HUES64 (cell line): ENCODE results near the gene KIDINS220.

Experiments
- H3K27ac ChIP-seq: 2 replicates; pipeline ENCODE4 v1.7.0; 2013; ENCODE audit warnings: low read depth, low read length, inconsistent platforms
- H3K27me3 ChIP-seq: 2 replicates; pipeline ENCODE4 v1.6.1; 2013; ENCODE audit warnings: mild to moderate bottlenecking, low read length; ENCODE audit not compliant: insufficient read depth
- H3K36me3 ChIP-seq: 2 replicates; pipeline ENCODE4 v1.6.1; 2013; ENCODE audit warnings: mild to moderate bottlenecking, low read length; ENCODE audit not compliant: insufficient read depth
- H3K4me1 ChIP-seq: 2 replicates; pipeline ENCODE4 v1.6.1; 2013; ENCODE audit warnings: mild to moderate bottlenecking, low read length, moderate library complexity; ENCODE audit not compliant: insufficient read depth
- H3K4me3 ChIP-seq: 2 replicates; pipeline ENCODE4 v1.5.1; 2013; ENCODE audit warnings: mild to moderate bottlenecking, low read length, moderate library complexity
- H3K9ac ChIP-seq: 2 replicates; pipeline ENCODE4 v1.6.1; 2013; ENCODE audit warnings: mild to moderate bottlenecking, low read depth, low read length
- H3K9me3 ChIP-seq: 2 replicates; pipeline ENCODE4 v1.6.1; 2013; ENCODE audit warnings: low read depth, low read length; ENCODE audit not compliant: insufficient read depth
- WGBS: fragments of 150-250, 120-280 bp; methylation state at CpG from one replicate; pipeline ENCODE4 v1.1.7; 2013; ENCODE audit warnings: missing lambda C conversion rate; 5-methylcytosine and 5-hydroxymethylcytosine counted together

The KIDINS220 gene

GRCh38 chr2:8786463-8786862 is 51.0 kb downstream of the KIDINS220 start:
- H3K36me3 ChIP-seq: peaks cover 47% of the 10 kb centered on the region
- no peak overlapping the region for H3K27ac ChIP-seq
- WGBS: 93% methylated on average over 5 of the region's 5 CpGs
- H3K9me3 ChIP-seq: no peaks in the 10 kb centered on the region
- H3K9ac ChIP-seq: no peak overlapping the region
- H3K27me3 ChIP-seq: no peaks in the 10 kb centered on the region
- no peaks in the 10 kb centered on the region for H3K4me1 ChIP-seq
- H3K4me3 ChIP-seq: no peak overlapping the region

- Histone ChIP-seq H3K36me3 (peaks cover 40% of the 10 kb centered on the region), H3K27ac (no peak overlapping the region), H3K4me3 (no peak overlapping the region), H3K9me3 (no peaks in the 10 kb centered on the region), H3K27me3 (no peaks in the 10 kb centered on the region), H3K9ac (no peak overlapping the region), H3K4me1 (no peaks in the 10 kb centered on the region)
- WGBS: over 99% methylated on average over 3 of the region's 4 CpGs
Measured at GRCh38 chr2:8779795-8780671, 57.4 kb downstream of the KIDINS220 start.

- no peak overlapping the region for H3K4me3 ChIP-seq
- no peaks in the 10 kb centered on the region for H3K27me3 ChIP-seq
- no peaks in the 10 kb centered on the region for H3K9me3 ChIP-seq
- WGBS: 99% methylated on average over 2 of the region's 2 CpGs
- H3K36me3 ChIP-seq: peaks cover 48% of the 10 kb centered on the region
- no peaks in the 10 kb centered on the region for H3K4me1 ChIP-seq
- H3K27ac ChIP-seq: no peak overlapping the region
- no peak overlapping the region for H3K9ac ChIP-seq
Measured at GRCh38 chr2:8774371-8774770, 63.0 kb downstream of the KIDINS220 start.

GRCh38 chr2:8767324-8767723 is 70.1 kb downstream of the KIDINS220 start:
- no peaks in the 10 kb centered on the region for H3K4me1 ChIP-seq
- no peak overlapping the region for H3K4me3 ChIP-seq
- no peak overlapping the region for H3K27ac ChIP-seq
- H3K36me3 ChIP-seq: peaks cover 16% of the 10 kb centered on the region; the same call in 1 of the 2 replicates
- 99% methylated on average over 1 of the region's 1 CpG for WGBS
- H3K9ac ChIP-seq: no peak overlapping the region
- no peaks in the 10 kb centered on the region for H3K27me3 ChIP-seq
- no peaks in the 10 kb centered on the region for H3K9me3 ChIP-seq

DNA sequence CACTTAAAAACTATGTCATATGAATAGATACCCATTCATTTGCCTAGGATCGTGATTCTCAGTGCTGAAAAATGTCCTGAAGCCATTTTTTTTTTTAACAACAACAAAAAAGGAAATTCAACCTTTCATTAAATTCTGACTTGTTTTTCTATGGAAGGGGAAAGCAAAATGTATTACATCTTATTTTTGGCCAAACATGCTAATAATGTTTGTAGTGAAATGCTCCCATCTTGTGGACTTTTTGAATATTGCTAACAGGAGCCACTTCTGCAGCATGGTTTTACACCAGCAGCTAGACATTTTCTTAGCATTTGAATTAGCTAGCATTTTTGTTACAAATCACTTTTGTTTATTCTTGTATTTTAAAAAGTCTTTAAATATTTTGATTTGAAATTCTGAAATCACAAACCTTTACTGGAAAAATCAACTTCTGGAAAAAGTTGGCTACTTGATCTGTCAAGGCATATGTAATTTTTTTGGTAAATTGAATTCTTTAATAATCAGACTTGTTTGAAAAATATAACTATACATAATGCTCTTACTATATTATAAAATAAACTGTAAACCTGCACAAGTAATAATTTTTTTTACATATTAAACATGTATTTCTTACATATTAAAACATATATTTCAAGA is 75.8 kb downstream of the KIDINS220 start:
- Histone ChIP-seq H3K4me3 (no peak overlapping the region), H3K36me3 (peaks cover 4% of the 10 kb centered on the region), H3K27ac (no peak overlapping the region)

GRCh38 chr2:8756716-8757115 is 80.7 kb downstream of the KIDINS220 start:
- WGBS: 89% methylated on average over 5 of the region's 5 CpGs
- Histone ChIP-seq H3K27ac (no peak overlapping the region), H3K27me3 (no peaks in the 10 kb centered on the region), H3K36me3 (peaks cover 13% of the 10 kb centered on the region), H3K4me1 (no peaks in the 10 kb centered on the region), H3K4me3 (no peak overlapping the region), H3K9ac (no peak overlapping the region), H3K9me3 (peaks cover 6% of the 10 kb centered on the region; the same call in 1 of the 2 replicates)

More for the DNA sequence above, 75.8 kb downstream of the KIDINS220 start:
- no peaks in the 10 kb centered on the region for H3K9me3 ChIP-seq
- no peak overlapping the region for H3K9ac ChIP-seq
- no peaks in the 10 kb centered on the region for H3K4me1 ChIP-seq
- H3K27me3 ChIP-seq: no peaks in the 10 kb centered on the region
- WGBS: 100% methylated on average over 1 of the region's 1 CpG

DNA sequence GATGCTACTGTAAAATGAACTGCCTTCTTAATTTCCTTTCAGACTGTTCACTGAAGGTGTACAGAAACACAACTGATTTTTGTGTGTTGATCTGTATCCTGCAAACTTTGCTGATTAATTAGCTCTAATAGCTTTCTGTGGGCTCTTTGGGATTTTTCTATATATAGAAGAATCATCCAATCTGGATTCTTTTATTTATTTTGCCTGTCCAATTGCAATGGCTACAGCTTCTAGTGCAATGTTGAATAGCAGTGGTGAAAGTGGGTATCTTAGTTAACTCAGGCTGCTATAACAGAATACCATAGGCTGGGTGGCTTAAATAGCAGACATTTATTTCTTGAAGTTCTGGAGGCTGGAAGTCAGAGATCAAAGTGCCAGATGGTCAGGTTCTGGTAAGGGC is 81.2 kb downstream of the KIDINS220 start:
- Histone ChIP-seq H3K9me3 (peaks cover 6% of the 10 kb centered on the region; the same call in 1 of the 2 replicates), H3K4me3 (no peak overlapping the region), H3K27me3 (no peaks in the 10 kb centered on the region), H3K27ac (no peak overlapping the region), H3K9ac (no peak overlapping the region), H3K4me1 (no peaks in the 10 kb centered on the region), H3K36me3 (peaks cover 13% of the 10 kb centered on the region)

DNA sequence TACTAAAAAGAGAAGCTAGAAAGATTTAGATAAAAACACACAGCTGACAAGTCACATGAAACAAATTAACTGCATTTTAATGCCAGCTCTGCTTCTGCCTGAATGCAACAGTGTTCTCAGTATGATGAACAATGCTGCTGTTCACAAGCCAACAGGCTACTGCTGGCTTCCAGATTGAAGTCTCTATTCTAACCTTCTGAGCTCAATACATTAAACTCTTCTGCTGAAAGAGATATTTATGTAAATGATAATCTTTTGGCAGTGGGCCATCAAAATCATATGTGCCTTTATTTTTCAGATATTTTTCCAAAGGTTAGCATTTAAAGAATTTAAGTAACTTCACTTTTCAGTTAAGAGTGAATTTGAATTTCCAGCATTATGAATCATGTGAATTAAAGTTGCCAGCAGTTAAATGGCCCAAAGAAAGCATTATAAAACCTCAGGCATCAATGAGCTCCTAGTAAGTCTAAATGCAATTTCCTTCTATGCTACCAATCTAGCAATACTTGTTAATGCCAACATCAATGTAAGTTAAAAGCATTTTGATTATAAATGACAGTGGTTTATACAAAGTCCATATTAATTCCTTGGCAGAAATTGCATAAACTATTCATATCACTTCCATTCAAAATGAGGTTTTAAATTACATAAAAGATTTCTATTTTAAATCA is 83.2 kb downstream of the KIDINS220 start:
- Histone ChIP-seq H3K27me3 (no peaks in the 10 kb centered on the region), H3K9me3 (peaks cover 6% of the 10 kb centered on the region; the same call in 1 of the 2 replicates), H3K27ac (no peak overlapping the region), H3K36me3 (peaks cover 17% of the 10 kb centered on the region), H3K9ac (no peak overlapping the region), H3K4me3 (no peak overlapping the region), H3K4me1 (no peaks in the 10 kb centered on the region)

GRCh38 chr2:8753609-8754008 is 83.8 kb downstream of the KIDINS220 start:
- Histone ChIP-seq H3K27me3 (no peaks in the 10 kb centered on the region), H3K27ac (no peak overlapping the region), H3K4me3 (no peak overlapping the region), H3K36me3 (peaks cover 17% of the 10 kb centered on the region), H3K9me3 (peaks cover 6% of the 10 kb centered on the region; the same call in 1 of the 2 replicates), H3K4me1 (no peaks in the 10 kb centered on the region), H3K9ac (no peak overlapping the region)
- WGBS: no CpG with 5 or more reads among the region's 3 CpGs

DNA sequence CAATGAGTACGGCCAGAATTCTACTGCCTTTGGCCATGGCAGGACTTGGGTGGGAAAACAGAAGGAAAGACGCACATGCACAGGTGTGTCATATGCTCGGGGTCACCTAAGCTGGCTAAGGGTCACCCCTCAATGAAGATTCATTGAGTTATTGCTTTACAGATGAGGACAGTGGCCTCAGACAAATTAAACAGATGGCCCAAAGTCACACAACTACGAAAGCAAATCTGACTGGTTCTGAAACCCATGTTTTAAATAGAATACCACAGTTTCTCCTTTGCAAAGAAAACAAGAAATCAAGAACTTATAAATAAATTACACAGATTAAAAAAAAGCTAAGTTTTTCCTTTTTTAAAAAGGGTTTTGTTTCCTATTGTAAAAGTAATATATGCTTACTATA is 85.0 kb downstream of the KIDINS220 start:
- no peaks in the 10 kb centered on the region for H3K4me1 ChIP-seq
- 95% methylated on average over 4 of the region's 4 CpGs for WGBS
- peaks cover 6% of the 10 kb centered on the region; the same call in 1 of the 2 replicates for H3K9me3 ChIP-seq

DNA sequence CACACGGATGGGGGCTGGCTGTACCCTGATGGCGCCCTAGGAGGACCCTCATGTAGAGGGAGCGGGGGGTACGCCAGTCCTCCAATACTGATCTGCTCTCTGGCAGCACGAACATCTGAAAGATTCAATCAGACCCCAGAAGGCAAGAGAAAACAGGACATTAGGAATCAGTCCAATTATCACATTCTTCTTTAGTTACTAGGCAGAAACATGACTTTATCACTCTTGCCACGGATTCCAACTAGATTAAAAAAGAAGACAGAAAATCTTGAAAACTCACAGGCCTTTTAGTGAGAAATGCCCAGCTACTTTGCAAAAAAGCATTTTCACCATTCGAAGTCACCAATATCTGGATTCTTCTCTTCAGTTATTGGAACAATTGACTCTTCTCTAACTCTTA is 87.2 kb downstream of the KIDINS220 start:
- no peaks in the 10 kb centered on the region for H3K9me3 ChIP-seq
- H3K36me3 ChIP-seq: peaks cover 4% of the 10 kb centered on the region; the same call in 1 of the 2 replicates
- no peak overlapping the region for H3K27ac ChIP-seq
- H3K27me3 ChIP-seq: no peaks in the 10 kb centered on the region
- no peaks in the 10 kb centered on the region for H3K4me1 ChIP-seq
- H3K4me3 ChIP-seq: no peak overlapping the region
- no peak overlapping the region for H3K9ac ChIP-seq
- 94% methylated on average over 7 of the region's 7 CpGs for WGBS

More for the DNA sequence above, 85.0 kb downstream of the KIDINS220 start:
- Histone ChIP-seq H3K27me3 (no peaks in the 10 kb centered on the region), H3K9ac (no peak overlapping the region), H3K27ac (no peak overlapping the region), H3K4me3 (no peak overlapping the region), H3K36me3 (peaks cover 17% of the 10 kb centered on the region)
